Natural killer cell treated with Interleukin-12 subunit alpha and Interleukin-12 subunit beta and Interleukin-15 and Interleukin-18, amount 100 ng/mL, for 72 hours (primary cell): ENCODE data around the gene HACE1. TPM values are rescaled to one million over a fixed set of nuclear protein-coding genes. Genes with fewer than 3 reads are reported as not detected.
"Not testable (repeated sequence)": the region's sequence is repeated elsewhere in the genome, so short reads cannot be mapped to it uniquely, and the experiment has no call there.

ENCODE experiments used
- ATAC-seq, 2 donors: fragments of 150-1000 bp; cut with Tn5 transposase in 1 of 2; sonication (Bioruptor Pico), chemical (Tn5 transposase) in 1 of 2; 2 replicates each; pipeline ENCODE4 v1.10.0; 2021
- DNase-seq: peaks from one replicate; pipeline ENCODE4 v3.0.0; 2022; ENCODE audit warnings: low spot score
- H3K27ac Mint-ChIP-seq, 2 donors: 1 replicate in 1 of 2; 2 replicates in 1 of 2; pipeline ENCODE4 v1.8.0; 2022; ENCODE audit warnings: mixed read lengths in 2 of 2, mild to moderate bottlenecking in 1 of 2, moderate library complexity in 1 of 2
- H3K27me3 Mint-ChIP-seq, 2 donors: 1 replicate in 1 of 2; 2 replicates in 1 of 2; pipeline ENCODE4 v1.8.0; 2022; ENCODE audit warnings: mixed read lengths in 2 of 2
- H3K36me3 Mint-ChIP-seq: one replicate; pipeline ENCODE4 v1.8.0; 2022; ENCODE audit warnings: mixed read lengths
- H3K4me1 Mint-ChIP-seq, 2 donors: 1 replicate in 1 of 2; 2 replicates in 1 of 2; pipeline ENCODE4 v1.8.0; 2022; ENCODE audit warnings: low read depth in 2 of 2, mixed read lengths in 2 of 2, mild to moderate bottlenecking in 1 of 2
- H3K4me3 Mint-ChIP-seq: one replicate; pipeline ENCODE4 v1.8.0; 2022; ENCODE audit warnings: mixed read lengths
- H3K9me3 Mint-ChIP-seq: 2 replicates; pipeline ENCODE4 v1.8.0; 2022; ENCODE audit warnings: mixed read lengths
- total RNA-seq, 2 donors: library from RNA; stranded (reverse); gene quantifications; one replicate each; pipeline ENCODE4 v1.2.3, GENCODE V29; 2022

The HACE1 gene
- total RNA-seq, 2 donors from 2014 or later = 14.1 to 16.8 TPM

DNA sequence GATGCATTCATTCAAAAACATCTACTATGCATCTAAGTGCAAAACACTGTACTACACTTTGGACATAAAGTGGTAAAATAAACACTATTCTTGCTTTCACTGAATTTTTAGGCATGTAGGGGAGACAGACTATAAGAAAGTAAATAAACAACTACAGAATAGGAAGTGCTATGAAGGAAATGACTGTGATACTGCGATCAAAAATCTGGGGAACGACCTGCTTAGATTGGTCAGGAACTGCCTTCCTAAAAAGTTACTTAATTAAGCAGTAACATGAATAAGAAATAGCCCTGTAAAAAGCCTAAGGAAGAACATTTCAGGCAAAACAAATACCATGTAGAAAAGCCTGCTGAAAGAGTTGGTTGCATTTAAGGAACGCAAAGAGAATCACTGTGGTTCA, 50.6 kb downstream of the HACE1 start:
- Mint-ChIP-seq H3K9me3 (peaks cover 3% of the 10 kb centered on the region), H3K4me3 (no peak overlapping the region), H3K27ac (no peak overlapping the region), H3K36me3 (peaks cover 8% of the 10 kb centered on the region), H3K27me3 (no peaks in the 10 kb centered on the region), H3K4me1 (peaks cover 0 to 4% of the 10 kb centered on the region in 2 donors)
- DNase-seq (no peak), ATAC-seq (no peak)

DNA sequence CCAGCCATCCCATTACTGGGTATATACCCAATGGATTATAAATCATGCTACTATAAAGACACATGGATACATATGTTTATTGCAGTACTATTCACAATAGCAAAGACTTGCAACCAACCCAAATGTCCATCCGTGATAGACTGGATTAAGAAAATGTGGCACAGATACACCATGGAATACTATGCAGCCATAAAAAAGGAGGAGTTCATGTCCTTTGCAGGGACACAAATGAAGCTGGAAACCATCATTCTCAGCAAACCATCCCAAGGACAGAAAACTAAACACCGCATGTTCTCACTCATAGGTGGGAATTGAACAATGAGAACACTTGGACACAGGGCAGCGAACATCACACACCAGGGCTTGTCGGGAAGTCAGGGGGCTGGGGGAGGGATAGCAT, 54.4 kb downstream of the HACE1 start:
- peaks cover 24% of the 10 kb centered on the region for H3K36me3 Mint-ChIP-seq
- H3K4me1 Mint-ChIP-seq, H3K27ac Mint-ChIP-seq, H3K4me3 Mint-ChIP-seq, H3K9me3 Mint-ChIP-seq, H3K27me3 Mint-ChIP-seq, ATAC-seq, DNase-seq: not testable (repeated sequence)

DNA sequence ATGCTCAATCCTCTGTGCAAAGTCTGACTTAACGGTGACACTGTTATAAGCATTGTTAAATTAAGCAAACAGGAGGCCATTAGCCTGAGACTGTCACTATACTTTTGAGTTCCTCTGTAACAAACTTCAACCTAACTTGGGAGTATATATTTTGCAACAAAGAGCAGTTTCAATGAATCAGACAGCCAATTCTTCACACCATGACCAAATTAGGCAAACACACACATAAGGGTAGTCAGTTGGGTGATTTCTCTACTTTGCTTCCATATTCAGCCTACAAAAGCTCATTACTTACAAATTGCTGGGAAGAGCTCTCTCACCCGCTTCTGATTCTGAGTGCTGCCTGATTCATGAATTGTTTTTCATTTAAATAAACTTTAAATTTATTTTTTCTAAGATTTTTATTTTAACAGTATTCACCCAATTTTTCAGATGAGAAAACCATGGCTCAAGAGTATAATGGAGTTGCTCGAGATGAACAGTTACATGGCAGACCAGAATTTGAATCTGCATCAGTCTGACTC, 60.5 kb downstream of the HACE1 start:
- Mint-ChIP-seq H3K9me3 (peaks cover 5% of the 10 kb centered on the region), H3K4me3 (no peak overlapping the region), H3K27ac (no peak overlapping the region), H3K27me3 (no peaks in the 10 kb centered on the region), H3K36me3 (peaks cover 16% of the 10 kb centered on the region), H3K4me1 (peaks cover 0 to 7% of the 10 kb centered on the region in 2 donors)
- DNase-seq (no peak), ATAC-seq (no peak)

DNA sequence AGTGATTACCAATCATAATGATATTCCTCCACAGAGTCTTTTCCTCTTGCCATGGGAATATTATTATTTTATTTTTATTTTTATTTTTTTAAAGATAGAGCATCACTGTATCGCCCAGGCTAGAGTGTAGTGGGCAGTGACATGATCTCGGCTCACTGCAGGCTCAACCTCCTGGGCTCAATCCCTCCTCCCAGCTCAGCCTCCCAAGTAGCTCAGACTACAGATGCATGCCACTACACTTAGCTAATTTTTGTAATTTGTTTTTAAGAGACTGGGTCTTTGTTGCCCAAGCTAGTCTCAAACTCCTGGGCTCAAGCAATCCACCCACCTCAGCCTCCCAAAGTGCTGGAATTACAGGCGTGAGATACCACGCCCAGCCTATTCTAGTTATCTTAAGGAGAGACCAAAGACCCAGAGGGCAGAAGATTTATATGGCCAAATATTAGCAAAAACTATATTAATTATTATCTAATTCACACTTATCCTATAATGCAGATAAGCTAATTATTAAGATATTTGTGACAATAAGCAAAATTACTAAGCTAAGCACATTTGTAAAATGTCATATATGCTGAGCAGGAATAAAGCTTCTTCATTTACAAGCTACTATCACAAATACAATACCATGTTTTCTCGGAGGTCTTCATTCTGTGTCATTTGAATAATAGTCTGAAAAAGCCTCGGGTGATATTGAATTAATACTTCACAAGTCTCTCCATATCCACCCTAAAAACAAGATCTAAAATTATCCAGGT, 63.5 kb downstream of the HACE1 start:
- Mint-ChIP-seq H3K27ac (no peak overlapping the region), H3K27me3 (no peaks in the 10 kb centered on the region), H3K36me3 (peaks cover 6% of the 10 kb centered on the region), H3K4me3 (no peak overlapping the region), H3K9me3 (no peaks in the 10 kb centered on the region), H3K4me1 (no peaks in the 10 kb centered on the region)
- no peak for ATAC-seq
- DNase-seq = no peak

DNA sequence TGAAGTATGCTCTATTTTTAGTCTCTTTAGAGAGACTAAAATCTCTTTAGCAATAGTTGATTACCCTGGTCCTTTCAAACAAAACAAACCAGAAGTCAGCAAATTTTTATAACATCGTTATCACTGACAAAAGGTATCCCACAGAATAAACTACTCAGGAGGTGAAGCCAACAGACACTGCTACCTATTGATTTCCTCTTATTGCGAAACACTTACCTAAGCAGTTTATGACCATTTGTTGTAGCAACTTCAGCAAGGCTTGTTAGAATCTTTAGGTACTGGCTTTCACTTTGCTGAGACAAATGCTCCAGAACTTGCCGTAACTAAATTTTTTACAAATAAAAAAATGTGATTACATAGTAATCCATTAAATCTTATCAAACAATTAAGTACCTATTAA, 64.4 kb downstream of the HACE1 start:
- no peak for DNase-seq
- H3K27me3 Mint-ChIP-seq = no peaks in the 10 kb centered on the region
- no peak overlapping the region for H3K27ac Mint-ChIP-seq
- H3K4me3 Mint-ChIP-seq = no peak overlapping the region
- no peaks in the 10 kb centered on the region for H3K36me3 Mint-ChIP-seq
- no peaks in the 10 kb centered on the region for H3K4me1 Mint-ChIP-seq
- ATAC-seq = no peak
- no peaks in the 10 kb centered on the region for H3K9me3 Mint-ChIP-seq

DNA sequence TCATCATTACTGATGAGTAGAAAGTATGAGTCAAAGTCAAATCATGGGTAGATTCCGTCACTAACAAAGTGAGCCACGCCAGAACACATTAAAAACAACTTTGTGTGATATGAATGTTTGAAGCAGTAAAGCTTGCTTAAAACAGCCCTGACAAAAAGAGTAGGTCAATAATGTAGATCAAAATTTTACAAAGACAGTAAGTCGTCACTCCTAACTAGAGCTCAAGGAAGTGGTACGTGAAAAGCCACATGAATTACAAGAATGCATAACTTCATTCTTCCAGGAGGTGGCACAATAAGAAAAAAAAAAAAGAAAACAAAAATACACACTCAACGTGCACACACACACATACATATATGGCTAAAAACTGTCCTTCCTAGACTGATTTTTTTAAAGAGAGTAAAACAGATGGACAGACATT, 69.9 kb downstream of the HACE1 start:
- Mint-ChIP-seq H3K4me1 (peaks cover 23 to 26% of the 10 kb centered on the region in 2 donors), H3K27ac (peak overlapping the region; percentile 63 to 87), H3K36me3 (peaks cover 6% of the 10 kb centered on the region), H3K9me3 (no peaks in the 10 kb centered on the region), H3K27me3 (no peaks in the 10 kb centered on the region), H3K4me3 (peak overlapping the region; percentile 60)
- DNase-seq (no peak), ATAC-seq (peak; percentile 56 to 77)

DNA sequence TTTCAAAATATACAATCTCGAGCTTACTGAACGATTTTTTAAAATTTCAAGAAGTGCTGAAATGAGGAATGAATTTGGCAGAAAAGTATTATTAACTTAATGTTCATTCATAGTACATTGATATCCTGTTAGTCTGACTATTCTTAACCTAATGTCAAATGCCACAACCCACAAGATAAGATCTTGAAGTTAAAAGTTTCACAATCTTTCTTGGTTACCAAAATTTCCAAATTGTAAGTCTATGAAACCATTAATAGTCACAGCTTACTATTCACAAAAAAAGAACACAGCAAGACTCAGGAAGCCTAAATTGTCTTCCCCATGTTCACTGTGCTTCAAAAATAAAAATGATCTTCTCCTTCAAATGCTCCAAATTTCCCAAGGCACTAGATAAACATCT, 71.3 kb downstream of the HACE1 start:
- peak overlapping the region; percentile 54 to 87 for H3K27ac Mint-ChIP-seq
- DNase-seq (no peak), ATAC-seq (peak in 1 of 2 donors; percentile 54)
- no peaks in the 10 kb centered on the region for H3K27me3 Mint-ChIP-seq
- H3K9me3 Mint-ChIP-seq = no peaks in the 10 kb centered on the region
- peaks cover 7% of the 10 kb centered on the region for H3K36me3 Mint-ChIP-seq
- H3K4me1 Mint-ChIP-seq = peaks cover 23 to 26% of the 10 kb centered on the region in 2 donors
- peak overlapping the region; percentile 44 for H3K4me3 Mint-ChIP-seq

DNA sequence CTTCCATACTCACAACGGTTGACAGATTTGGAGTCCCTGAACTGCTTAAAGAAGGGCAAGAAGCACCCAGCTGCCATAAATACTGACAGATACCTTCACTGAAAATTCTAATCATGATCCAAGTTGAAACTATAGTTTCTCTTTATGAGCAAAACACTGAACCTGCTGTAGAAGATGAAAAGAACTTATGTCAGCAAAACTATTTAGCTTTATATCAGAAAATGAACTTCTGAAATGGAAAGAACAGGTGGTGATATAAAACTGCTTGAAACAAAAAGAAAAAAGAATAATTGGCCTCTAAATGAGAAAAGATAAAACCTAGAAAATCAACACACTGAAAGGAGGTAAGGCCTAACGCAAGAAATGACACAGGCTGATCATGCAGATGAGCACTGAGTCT, 72.4 kb downstream of the HACE1 start:
- no peak overlapping the region for H3K4me3 Mint-ChIP-seq

DNA sequence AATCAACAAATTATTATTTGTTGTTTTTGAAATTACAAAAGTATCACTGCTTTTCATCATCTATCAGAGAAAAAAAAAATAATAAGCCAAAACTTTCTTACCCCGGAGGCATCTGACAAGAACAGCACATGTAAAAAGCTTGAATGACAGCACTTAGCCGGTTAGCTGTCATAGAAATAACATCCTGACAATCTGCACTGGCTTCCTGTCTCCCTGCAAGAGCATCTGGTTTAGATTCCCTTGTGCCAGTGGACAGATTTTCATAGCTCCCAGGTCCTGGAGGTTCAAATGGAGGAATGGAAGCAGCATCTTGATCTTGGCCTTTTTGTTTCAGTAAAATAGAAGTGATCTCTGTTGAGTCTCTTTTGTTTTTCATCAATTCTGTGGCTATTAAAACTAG, 74.8 kb downstream of the HACE1 start:
- Mint-ChIP-seq H3K9me3 (no peaks in the 10 kb centered on the region), H3K27me3 (no peaks in the 10 kb centered on the region), H3K27ac (no peak overlapping the region), H3K4me1 (peaks cover 22 to 24% of the 10 kb centered on the region in 2 donors), H3K4me3 (no peak overlapping the region), H3K36me3 (peaks cover 13% of the 10 kb centered on the region)
- ATAC-seq (no peak), DNase-seq (no peak)

More for the DNA sequence above, 72.4 kb downstream of the HACE1 start:
- Mint-ChIP-seq H3K36me3 (peaks cover 13% of the 10 kb centered on the region), H3K27ac (peak overlapping the region; percentile 28 to 39), H3K4me1 (peaks cover 23 to 26% of the 10 kb centered on the region in 2 donors), H3K27me3 (no peaks in the 10 kb centered on the region), H3K9me3 (no peaks in the 10 kb centered on the region)
- no peak for DNase-seq
- ATAC-seq = no peak

DNA sequence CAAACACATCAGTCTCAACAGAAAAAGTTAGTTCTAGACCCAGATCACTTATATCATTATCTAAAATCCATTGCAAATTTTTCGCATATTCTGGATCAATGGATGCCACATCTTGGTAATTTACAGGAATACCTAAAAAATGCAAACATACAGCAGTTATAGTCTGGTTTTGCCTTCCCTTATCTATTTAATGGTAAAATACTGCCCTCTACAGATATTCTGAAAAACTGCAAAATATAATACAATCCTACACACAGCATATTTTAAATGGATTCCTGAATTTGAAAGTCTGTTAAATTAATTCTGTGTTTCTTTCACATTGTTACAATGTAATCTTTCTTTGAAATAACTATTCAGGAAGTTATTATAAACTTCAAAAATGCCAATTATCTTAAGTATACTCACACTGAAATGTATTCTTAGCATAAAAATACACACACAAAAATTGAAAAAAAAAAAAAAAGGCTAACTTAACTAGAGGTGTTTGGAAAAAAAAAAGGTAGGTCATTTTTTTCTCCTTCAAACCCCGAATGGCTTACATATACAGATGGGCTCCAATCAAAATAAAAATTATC, 88.4 kb downstream of the HACE1 start:
- no peak for ATAC-seq
- H3K27ac Mint-ChIP-seq = no peak overlapping the region
- peaks cover 0 to 3% of the 10 kb centered on the region in 2 donors for H3K4me1 Mint-ChIP-seq
- no peak for DNase-seq
- no peaks in the 10 kb centered on the region for H3K9me3 Mint-ChIP-seq
- H3K27me3 Mint-ChIP-seq = no peaks in the 10 kb centered on the region
- no peaks in the 10 kb centered on the region for H3K36me3 Mint-ChIP-seq
- H3K4me3 Mint-ChIP-seq = no peak overlapping the region

DNA sequence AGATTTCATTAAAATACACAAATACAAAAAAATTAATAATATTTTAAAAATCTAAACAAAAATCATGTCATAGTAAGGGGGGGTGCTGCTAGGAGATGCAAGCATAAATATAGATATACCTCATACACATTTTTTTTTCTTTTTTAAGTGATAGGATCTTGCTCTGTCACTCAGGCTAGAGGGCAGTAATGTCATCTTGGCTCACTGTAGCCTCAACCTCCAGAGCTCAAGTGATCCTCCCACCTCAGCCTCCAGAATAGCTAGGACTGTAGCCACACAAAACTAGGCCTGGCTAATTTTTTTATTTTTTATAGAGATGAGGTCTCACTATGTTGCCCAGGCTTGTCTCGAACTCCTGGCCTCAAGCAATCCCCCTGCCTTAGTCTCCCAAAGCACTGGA, 90.8 kb downstream of the HACE1 start:
- ATAC-seq = no peak
- DNase-seq = no peak
- H3K4me1 Mint-ChIP-seq = peaks cover 0 to 3% of the 10 kb centered on the region in 2 donors
- no peaks in the 10 kb centered on the region for H3K36me3 Mint-ChIP-seq
- no peak overlapping the region for H3K4me3 Mint-ChIP-seq
- H3K9me3 Mint-ChIP-seq = no peaks in the 10 kb centered on the region
- no peaks in the 10 kb centered on the region for H3K27me3 Mint-ChIP-seq
- H3K27ac Mint-ChIP-seq = no peak overlapping the region

DNA sequence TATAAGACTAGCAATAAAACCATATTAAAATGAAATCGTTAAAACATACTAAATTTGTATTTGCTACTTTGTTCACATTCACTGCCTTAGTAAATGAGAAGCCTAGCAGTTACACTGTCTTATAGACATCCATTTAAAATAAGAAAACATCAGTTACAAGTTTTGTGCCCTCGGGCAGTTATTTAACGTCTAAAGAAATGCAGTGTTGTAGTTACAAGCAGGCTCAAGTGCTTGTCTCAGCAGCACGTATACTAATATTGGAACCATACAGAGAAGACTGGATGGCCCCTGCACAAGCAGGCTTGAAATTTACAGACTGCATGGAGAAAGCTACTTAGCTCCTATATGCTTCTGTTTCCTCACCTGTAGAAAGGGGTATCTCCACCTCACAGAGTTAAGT, 93.1 kb downstream of the HACE1 start:
- ATAC-seq = no peak

DNA sequence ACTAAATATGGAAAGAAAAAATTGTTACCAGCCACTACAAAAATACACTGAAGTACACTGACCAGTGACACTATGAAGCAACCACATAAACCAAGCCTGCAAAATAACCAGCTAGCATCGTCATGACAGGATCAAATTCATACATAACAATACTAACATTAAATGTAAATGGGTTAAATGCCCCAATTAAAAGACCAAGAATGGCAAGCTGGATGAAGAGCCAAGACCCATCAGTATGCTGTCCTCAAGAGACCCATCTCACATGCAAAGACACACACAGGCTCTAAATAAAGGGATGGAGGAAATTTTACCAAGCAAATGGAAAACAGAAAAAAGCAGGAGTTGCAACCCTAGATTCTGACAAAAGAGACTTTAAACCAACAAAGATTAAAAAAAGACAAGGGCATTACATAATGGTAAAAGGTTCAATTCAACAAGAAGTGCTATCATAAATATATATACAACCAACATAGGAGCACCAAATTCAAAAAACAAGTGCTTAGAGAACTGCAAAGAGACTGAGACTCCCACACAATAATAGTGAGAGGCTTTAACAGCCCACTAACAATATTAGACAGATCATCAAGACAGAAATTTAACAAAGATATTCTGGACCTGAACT, 104.8 kb downstream of the HACE1 start:
- Mint-ChIP-seq H3K36me3 (peaks cover 44% of the 10 kb centered on the region), H3K4me1 (peaks cover 0 to 3% of the 10 kb centered on the region in 2 donors), H3K27ac (no peak overlapping the region), H3K4me3 (no peak overlapping the region), H3K9me3 (peaks cover 16% of the 10 kb centered on the region), H3K27me3 (no peaks in the 10 kb centered on the region)
- ATAC-seq (no peak), DNase-seq (no peak)

More for the DNA sequence above, 93.1 kb downstream of the HACE1 start:
- no peak for DNase-seq
- no peaks in the 10 kb centered on the region for H3K9me3 Mint-ChIP-seq
- peaks cover 5% of the 10 kb centered on the region for H3K36me3 Mint-ChIP-seq
- H3K4me3 Mint-ChIP-seq = no peak overlapping the region
- no peaks in the 10 kb centered on the region for H3K27me3 Mint-ChIP-seq
- peaks cover 0 to 3% of the 10 kb centered on the region in 2 donors for H3K4me1 Mint-ChIP-seq
- H3K27ac Mint-ChIP-seq = no peak overlapping the region

DNA sequence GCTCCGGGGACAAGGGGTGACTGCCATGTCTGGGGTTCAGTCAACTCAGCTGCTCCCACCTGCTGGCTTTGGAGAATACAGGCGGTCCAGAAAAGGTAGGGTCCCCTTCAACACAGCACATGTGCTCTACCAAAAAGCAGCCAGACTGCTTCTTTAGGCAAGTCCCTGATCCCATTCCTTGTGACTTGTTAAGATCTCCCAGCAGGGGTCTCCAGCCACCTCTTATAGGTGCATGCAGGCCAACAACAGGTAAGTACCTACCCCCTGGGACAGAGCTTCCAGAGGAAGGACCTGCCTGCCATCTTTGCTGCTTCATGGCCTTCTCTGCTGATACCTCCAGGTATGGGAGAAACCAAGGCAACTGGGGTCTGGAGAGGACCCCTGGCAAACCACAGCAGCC, 106.5 kb downstream of the HACE1 start:
- DNase-seq (no peak), ATAC-seq (no peak)
- H3K4me1 Mint-ChIP-seq = no peaks in the 10 kb centered on the region
- no peaks in the 10 kb centered on the region for H3K27me3 Mint-ChIP-seq
- peaks cover 33% of the 10 kb centered on the region for H3K36me3 Mint-ChIP-seq
- H3K4me3 Mint-ChIP-seq = no peak overlapping the region
- peaks cover 16% of the 10 kb centered on the region for H3K9me3 Mint-ChIP-seq
- H3K27ac Mint-ChIP-seq = no peak overlapping the region
